Ovary (tissue), 3 donors: Measurements from ENCODE around the gene GLRA2.

ENCODE experiments used
- CTCF ChIP-seq, 3 donors: fragments of 450-650 bp in 2 of 3; fragments of 200-600 bp in 1 of 3; IDR thresholded peaks; one replicate each; pipeline versions ENCODE4 v1.5.1 to v1.8.0; 2016 to 2022; ENCODE audit warnings: antibody characterized with exemption in 3 of 3, mild to moderate bottlenecking in 1 of 3
- EP300 ChIP-seq: sonication (generic); formaldehyde crosslinking; IDR thresholded peaks from one replicate; pipeline ENCODE4 v1.6.1; 2017; ENCODE audit warnings: antibody characterized with exemption
- POLR2A ChIP-seq: fragments of 450-650 bp; IDR thresholded peaks from one replicate; pipeline ENCODE4 v1.6.1; 2017; ENCODE audit warnings: antibody characterized with exemption, mild to moderate bottlenecking, moderate library complexity
- donor health status: DM: no; HTN: no; CAD: no.

DNA sequence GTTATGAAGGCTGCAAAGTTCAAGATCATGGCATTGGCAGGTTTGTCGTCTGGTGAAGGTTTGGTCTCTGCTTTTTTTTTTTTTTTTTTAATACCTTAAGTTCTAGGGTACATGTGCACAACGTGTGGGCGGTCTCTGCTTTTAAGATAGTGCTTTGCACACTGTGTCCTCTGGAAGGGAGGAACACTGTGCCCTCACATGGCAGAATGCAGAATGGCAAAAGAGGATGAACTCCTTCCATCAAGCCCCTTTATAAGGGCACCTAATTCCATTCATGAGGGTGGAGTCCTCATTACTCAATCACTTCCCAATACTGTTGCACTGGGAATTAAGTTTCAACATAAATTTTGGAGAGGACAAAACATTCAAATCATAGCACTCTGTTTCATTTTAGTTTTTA is 101.4 kb downstream of the GLRA2 start:
- TF ChIP-seq CTCF (IDR thresholded peaks at IDR 0.05) (no peak), EP300 (no peak), POLR2A (no peak)
